Central memory CD8-positive, alpha-beta T cell (primary cell): Measurements from ENCODE around the gene AIP.
"Not testable (repeated sequence)": the region's sequence is repeated elsewhere in the genome, so short reads cannot be mapped to it uniquely, and the experiment has no call there.

Source experiments
- ATAC-seq: fragments of 150-1000 bp; cut with Tn5 transposase; replicated peaks from 2 replicates; pipeline ENCODE4 v1.10.0; 2022; ENCODE audit warnings: mild to moderate bottlenecking, moderate FRiP score, moderate number of reproducible peaks; ENCODE audit not compliant: poor library complexity, severe bottlenecking; ENCODE audit errors: extremely low read depth
- DNase-seq, 2 donors: peaks; one replicate each; pipeline ENCODE4 v3.0.0; 2021; ENCODE audit warnings: low spot score in 2 of 2
- H3K27ac Mint-ChIP-seq: one replicate; pipeline ENCODE4 v1.8.0; 2022; ENCODE audit warnings: low read depth, mild to moderate bottlenecking, moderate library complexity, mixed read lengths
- H3K27me3 Mint-ChIP-seq: one replicate; pipeline ENCODE4 v1.8.0; 2022; ENCODE audit warnings: mixed read lengths
- H3K36me3 Mint-ChIP-seq: one replicate; pipeline ENCODE4 v1.8.0; 2022; ENCODE audit warnings: mild to moderate bottlenecking, moderate library complexity, mixed read lengths; ENCODE audit not compliant: insufficient read depth
- H3K4me1 Mint-ChIP-seq: one replicate; pipeline ENCODE4 v1.8.0; 2022; ENCODE audit warnings: mixed read lengths
- H3K4me3 Mint-ChIP-seq: one replicate; pipeline ENCODE4 v1.8.0; 2022; ENCODE audit warnings: mild to moderate bottlenecking, moderate library complexity, mixed read lengths
- H3K9me3 Mint-ChIP-seq: one replicate; pipeline ENCODE4 v1.8.0; 2022; ENCODE audit warnings: mixed read lengths

Gene AIP

DNA sequence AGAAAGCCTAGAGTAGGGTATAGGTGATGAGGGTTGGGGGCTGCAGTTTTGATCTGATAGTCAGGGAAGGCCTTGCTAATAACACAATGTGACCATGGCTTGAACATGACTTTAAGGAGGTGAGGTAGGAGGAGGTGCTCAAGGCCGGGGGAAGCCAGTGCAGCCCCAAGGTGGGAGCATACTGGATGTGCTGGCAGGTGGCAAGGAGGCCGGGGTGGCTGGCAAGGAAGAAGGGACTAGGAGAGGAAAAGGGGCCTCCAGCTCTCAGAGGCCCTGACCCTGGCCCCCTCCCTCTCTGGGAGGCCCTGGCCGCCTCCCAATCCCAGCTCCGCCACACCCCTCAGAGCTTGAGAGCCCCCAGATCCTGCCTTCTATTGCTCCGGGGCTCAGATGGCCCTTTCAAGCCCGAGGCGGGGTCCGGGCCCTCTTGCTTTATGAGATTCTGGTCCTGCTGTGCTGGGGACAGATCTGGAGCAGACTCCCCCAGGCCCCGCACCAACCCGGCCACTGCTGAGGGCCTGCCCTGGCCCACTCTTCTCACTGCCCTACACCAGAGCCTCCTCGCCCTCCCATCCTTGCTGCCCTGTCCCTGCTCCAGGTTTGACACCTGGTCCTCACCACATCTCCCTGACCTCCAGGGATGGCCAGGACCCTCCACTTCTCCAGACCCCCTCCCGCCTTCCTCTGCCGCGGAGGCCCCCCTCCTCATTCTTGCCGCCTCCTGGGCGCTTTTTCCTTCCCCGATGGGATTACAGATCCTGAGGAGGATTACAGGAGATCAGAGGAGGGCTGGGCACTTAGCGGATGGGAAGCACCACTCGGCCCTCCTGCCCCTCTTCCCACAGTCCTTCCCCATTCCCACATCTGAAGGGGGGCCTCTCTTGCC, 20.5 kb downstream of the AIP start:
- peak overlapping the region; percentile 94 for H3K4me3 Mint-ChIP-seq
- no peaks in the 10 kb centered on the region for H3K9me3 Mint-ChIP-seq
- DNase-seq (no peak), ATAC-seq (no peak)
- H3K4me1 Mint-ChIP-seq, result peaks cover 42% of the 10 kb centered on the region
- H3K27ac Mint-ChIP-seq, result peak overlapping the region; percentile 8
- H3K36me3 Mint-ChIP-seq, result peaks cover 55% of the 10 kb centered on the region
- H3K27me3 Mint-ChIP-seq, result no peaks in the 10 kb centered on the region

- peaks cover 61% of the 10 kb centered on the region for H3K36me3 Mint-ChIP-seq
- H3K4me3 Mint-ChIP-seq, result peak overlapping the region; percentile 94
- H3K4me1 Mint-ChIP-seq, result peaks cover 52% of the 10 kb centered on the region
- DNase-seq (no peak), ATAC-seq (no peak)
- no peaks in the 10 kb centered on the region for H3K27me3 Mint-ChIP-seq
- H3K27ac Mint-ChIP-seq, result peak overlapping the region; percentile 99
- H3K9me3 Mint-ChIP-seq, result no peaks in the 10 kb centered on the region
Observed at GRCh38 chr11:67504005-67504949, 21.5 kb downstream of the AIP start.

GRCh38 chr11:67504950-67505581, 22.2 kb downstream of the AIP start, which contains the start of gene PITPNM1:
Gene PITPNM1, minus strand, starts transcription at chr11:67505363. Its CDS starts 1,183 bp downstream, at chr11:67504180.
- Mint-ChIP-seq H3K4me1 (peaks cover 57% of the 10 kb centered on the region), H3K27ac (peak within 1 kb of the TSS; percentile 99), H3K27me3 (no peaks in the 10 kb centered on the region), H3K36me3 (peaks cover 61% of the 10 kb centered on the region), H3K9me3 (no peaks in the 10 kb centered on the region), H3K4me3 (peak within 1 kb of the TSS; percentile 94)
- ATAC-seq (peak; percentile 5), DNase-seq (peak; percentile 41 to 49)

GRCh38 chr11:67505605-67506396, 23.0 kb downstream of the AIP start:
- Mint-ChIP-seq H3K4me3 (peak overlapping the region; percentile 94), H3K4me1 (peaks cover 51% of the 10 kb centered on the region), H3K27me3 (no peaks in the 10 kb centered on the region), H3K36me3 (peaks cover 57% of the 10 kb centered on the region), H3K27ac (peak overlapping the region; percentile 99), H3K9me3 (no peaks in the 10 kb centered on the region)
- ATAC-seq (peak; percentile 56), DNase-seq (peak; percentile 81 to 84)

- H3K27me3 Mint-ChIP-seq, result no peaks in the 10 kb centered on the region
- DNase-seq (no peak), ATAC-seq (no peak)
- no peaks in the 10 kb centered on the region for H3K9me3 Mint-ChIP-seq
- H3K27ac Mint-ChIP-seq, result peak overlapping the region; percentile 99
- peaks cover 49% of the 10 kb centered on the region for H3K36me3 Mint-ChIP-seq
- H3K4me3 Mint-ChIP-seq, result peak overlapping the region; percentile 94
- H3K4me1 Mint-ChIP-seq, result peaks cover 45% of the 10 kb centered on the region
Observed at GRCh38 chr11:67506426-67507051, 23.7 kb downstream of the AIP start.

GRCh38 chr11:67507242-67507863, 24.5 kb downstream of the AIP start:
- Mint-ChIP-seq H3K27me3 (no peaks in the 10 kb centered on the region), H3K27ac (peak overlapping the region; percentile 96), H3K4me3 (peak overlapping the region; percentile 94), H3K9me3 (no peaks in the 10 kb centered on the region), H3K36me3 (peaks cover 41% of the 10 kb centered on the region), H3K4me1 (peaks cover 45% of the 10 kb centered on the region)
- ATAC-seq (no peak), DNase-seq (no peak)

DNA sequence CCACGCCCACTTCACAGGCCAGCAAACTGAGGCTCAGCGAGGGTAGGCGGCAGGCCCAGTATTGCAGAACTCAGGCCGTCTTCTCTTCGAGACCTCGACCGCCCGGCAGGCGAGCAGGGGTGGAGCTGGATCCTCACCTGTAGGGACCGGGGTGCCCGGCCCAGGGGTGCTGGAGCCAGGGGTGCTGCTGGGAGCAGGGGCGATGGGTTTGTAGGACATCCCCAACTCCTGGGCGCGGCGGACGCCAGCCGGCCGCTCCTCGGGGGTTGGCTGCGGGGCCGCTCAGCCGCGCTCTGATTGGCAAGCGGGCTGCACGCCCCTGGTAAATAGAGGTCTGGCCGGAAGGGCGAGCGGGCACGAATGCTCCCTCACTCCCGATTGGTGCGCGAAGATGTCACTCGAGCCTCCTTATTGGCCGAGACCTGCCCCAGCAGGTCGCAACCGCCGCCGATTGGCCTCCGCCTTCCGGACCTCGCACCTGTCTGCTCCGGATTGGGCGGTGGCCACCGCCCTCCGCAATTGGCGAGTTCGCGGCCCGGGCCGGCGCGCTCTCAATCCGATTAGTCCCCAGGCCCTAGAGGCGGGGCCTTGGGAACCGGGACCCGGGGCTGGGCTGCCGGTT, 25.1 kb downstream of the AIP start, which contains the start of gene CDK2AP2:
Gene CDK2AP2, minus strand, starts transcription at position 299 of the 622 bp plus-strand sequence. Its CDS starts 80 bp downstream, at position 219.
- ATAC-seq, result peak; percentile 74
- Mint-ChIP-seq H3K27me3 (no peaks in the 10 kb centered on the region), H3K4me3 (peak within 1 kb of the TSS; percentile 94), H3K27ac (peak within 1 kb of the TSS; percentile 96), H3K4me1 (peaks cover 40% of the 10 kb centered on the region), H3K36me3 (peaks cover 39% of the 10 kb centered on the region), H3K9me3 (no peaks in the 10 kb centered on the region)
- peak; percentile 85 to 91 for DNase-seq

DNA sequence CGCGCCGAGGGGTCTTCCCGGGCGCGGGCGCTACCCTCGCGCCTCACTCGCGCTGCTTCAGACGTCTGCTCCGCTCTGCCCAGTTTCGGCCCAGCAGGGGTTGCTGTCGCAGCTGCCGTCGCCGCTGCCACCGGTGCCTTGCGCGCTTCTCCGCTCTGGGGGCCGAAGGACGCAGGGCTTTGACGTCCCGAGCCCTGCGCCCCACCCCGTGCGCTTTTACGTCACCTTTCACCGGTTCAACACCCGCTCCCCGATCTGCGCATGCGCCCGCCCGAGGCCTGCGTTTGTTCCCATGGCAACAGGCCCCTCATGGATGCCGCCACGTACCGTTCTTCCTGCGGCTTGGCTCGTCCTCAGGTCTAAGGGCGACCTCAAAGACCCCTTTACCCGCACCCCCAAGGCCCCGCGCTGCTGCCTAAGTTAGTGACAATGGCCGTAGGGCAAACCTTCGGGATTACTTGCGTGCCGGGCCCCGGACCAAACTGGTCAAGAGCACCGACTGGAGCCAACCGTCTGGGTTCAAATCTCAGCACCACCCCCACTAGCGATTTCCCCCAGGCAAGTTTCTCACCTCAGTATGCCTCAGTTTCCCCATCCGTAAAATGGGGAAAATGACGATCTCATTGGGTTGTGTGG, 25.8 kb downstream of the AIP start:
- Mint-ChIP-seq H3K36me3 (peaks cover 37% of the 10 kb centered on the region), H3K27ac (peak overlapping the region; percentile 96), H3K4me3 (peak overlapping the region; percentile 94), H3K4me1 (peaks cover 36% of the 10 kb centered on the region), H3K9me3 (no peaks in the 10 kb centered on the region), H3K27me3 (peaks cover 6% of the 10 kb centered on the region)
- ATAC-seq, result peak; percentile 50
- peak; percentile 98 for DNase-seq

DNA sequence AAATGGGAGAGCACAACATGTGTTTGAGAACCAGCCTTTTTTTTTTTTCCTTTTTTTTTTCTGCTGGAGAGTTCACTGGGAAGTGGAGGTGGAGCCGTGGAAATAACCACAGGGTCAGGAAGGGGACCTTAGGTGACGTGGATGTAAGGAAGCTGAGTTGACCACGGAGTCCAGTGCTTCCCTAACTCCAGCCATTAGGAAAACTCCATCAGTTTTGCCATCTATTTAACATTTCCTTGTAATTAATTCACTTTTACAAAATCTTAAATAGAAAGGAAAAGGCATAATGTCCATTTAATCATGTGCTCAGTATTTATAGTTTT, 27.2 kb downstream of the AIP start:
- Mint-ChIP-seq H3K4me1 (peaks cover 36% of the 10 kb centered on the region), H3K36me3 (peaks cover 31% of the 10 kb centered on the region), H3K4me3 (no peak overlapping the region), H3K27me3 (peaks cover 11% of the 10 kb centered on the region), H3K27ac (no peak overlapping the region), H3K9me3 (no peaks in the 10 kb centered on the region)
- DNase-seq (no peak), ATAC-seq (no peak)

- not testable (repeated sequence) for H3K27ac Mint-ChIP-seq, H3K9me3 Mint-ChIP-seq, DNase-seq, H3K4me3 Mint-ChIP-seq, ATAC-seq
- H3K36me3 Mint-ChIP-seq, result peaks cover 19% of the 10 kb centered on the region
- peaks cover 23% of the 10 kb centered on the region for H3K4me1 Mint-ChIP-seq
- H3K27me3 Mint-ChIP-seq, result peaks cover 11% of the 10 kb centered on the region
Observed at GRCh38 chr11:67511558-67511957, 28.7 kb downstream of the AIP start.
